Mesothelial cell of epicardium (in vitro differentiated cells): ENCODE measurements around the gene XCL1. TPM values are rescaled to one million over a fixed set of nuclear protein-coding genes. Genes with fewer than 3 reads are reported as not detected.

Experiments
- DNase-seq, 2 experiments: peaks; one replicate each; pipeline ENCODE4 v3.0.0; 2021; ENCODE audit warnings: low spot score in 2 of 2; ENCODE audit not compliant: unreplicated experiment in 2 of 2
- H3K27ac Mint-ChIP-seq: 2 replicates; pipeline ENCODE4 v1.8.0; 2021; ENCODE audit warnings: mixed read lengths
- H3K27me3 Mint-ChIP-seq: 2 replicates; pipeline ENCODE4 v1.8.0; 2021; ENCODE audit warnings: low read depth, mixed read lengths
- H3K36me3 Mint-ChIP-seq: 2 replicates; pipeline ENCODE4 v1.8.0; 2021; ENCODE audit warnings: mixed read lengths
- H3K4me1 Mint-ChIP-seq: 2 replicates; pipeline ENCODE4 v1.8.0; 2021; ENCODE audit warnings: mixed read lengths
- H3K4me3 Mint-ChIP-seq: 2 replicates; pipeline ENCODE4 v1.8.0; 2021; ENCODE audit warnings: mild to moderate bottlenecking, moderate library complexity, mixed read lengths
- H3K9me3 Mint-ChIP-seq: 2 replicates; pipeline ENCODE4 v1.8.0; 2021; ENCODE audit warnings: mixed read lengths
- CTCF ChIP-seq: fragments of 200-600 bp; sonication (generic); IDR thresholded peaks from one replicate; pipeline ENCODE4 v1.5.0; 2021; ENCODE audit warnings: antibody characterized with exemption; ENCODE audit not compliant: unreplicated experiment
- total RNA-seq: library from RNA; stranded (reverse); gene quantifications from 3 replicates; pipeline ENCODE4 v1.2.1, GENCODE V29; 2021

The XCL1 gene
- total RNA-seq, 1 donor from 2014 or later = 0.16 TPM

GRCh38 chr1:168555508-168556046 lies 20.8 kb upstream of the XCL1 start:
- H3K4me1 Mint-ChIP-seq = peaks cover 17% of the 10 kb centered on the region
- H3K27me3 Mint-ChIP-seq = no peaks in the 10 kb centered on the region
- peak overlapping the region; percentile 52 for H3K27ac Mint-ChIP-seq
- H3K36me3 Mint-ChIP-seq = no peaks in the 10 kb centered on the region
- no peak overlapping the region for H3K4me3 Mint-ChIP-seq
- H3K9me3 Mint-ChIP-seq = peaks cover 5% of the 10 kb centered on the region
- DNase-seq = no peak
- no peak for TF ChIP-seq CTCF

DNA sequence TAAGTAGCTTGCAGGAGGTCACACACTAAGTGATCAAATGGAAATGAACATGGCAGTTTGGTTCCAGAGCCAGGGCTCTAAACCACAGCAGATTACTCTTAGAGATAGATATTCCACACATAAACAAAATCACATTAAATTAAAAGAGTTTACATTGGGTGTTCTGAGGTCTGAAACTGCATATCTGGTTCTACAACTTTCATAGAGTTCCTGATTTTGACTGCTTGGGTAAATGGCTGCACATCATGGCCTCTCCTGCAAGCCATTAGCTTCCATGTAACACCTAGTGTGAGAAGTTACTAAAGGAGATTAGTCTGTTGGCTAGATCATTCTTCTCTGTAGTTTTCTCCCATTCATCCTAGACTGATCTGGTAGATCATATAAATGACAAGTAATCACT lies 19.8 kb upstream of the XCL1 start:
- TF ChIP-seq CTCF = no peak
- H3K27me3 Mint-ChIP-seq = no peaks in the 10 kb centered on the region
- no peak overlapping the region for H3K4me3 Mint-ChIP-seq
- H3K36me3 Mint-ChIP-seq = no peaks in the 10 kb centered on the region
- H3K4me1 Mint-ChIP-seq = peaks cover 11% of the 10 kb centered on the region
- H3K9me3 Mint-ChIP-seq = no peaks in the 10 kb centered on the region
- DNase-seq = no peak
- H3K27ac Mint-ChIP-seq = no peak overlapping the region

- Mint-ChIP-seq H3K27ac (no peak overlapping the region), H3K9me3 (peaks cover 14% of the 10 kb centered on the region), H3K4me3 (no peak overlapping the region), H3K4me1 (peaks cover 5% of the 10 kb centered on the region), H3K27me3 (no peaks in the 10 kb centered on the region), H3K36me3 (no peaks in the 10 kb centered on the region)
- no peak for TF ChIP-seq CTCF
- DNase-seq = no peak
Observed at GRCh38 chr1:168560370-168560769, 16.0 kb upstream of the XCL1 start.

DNA sequence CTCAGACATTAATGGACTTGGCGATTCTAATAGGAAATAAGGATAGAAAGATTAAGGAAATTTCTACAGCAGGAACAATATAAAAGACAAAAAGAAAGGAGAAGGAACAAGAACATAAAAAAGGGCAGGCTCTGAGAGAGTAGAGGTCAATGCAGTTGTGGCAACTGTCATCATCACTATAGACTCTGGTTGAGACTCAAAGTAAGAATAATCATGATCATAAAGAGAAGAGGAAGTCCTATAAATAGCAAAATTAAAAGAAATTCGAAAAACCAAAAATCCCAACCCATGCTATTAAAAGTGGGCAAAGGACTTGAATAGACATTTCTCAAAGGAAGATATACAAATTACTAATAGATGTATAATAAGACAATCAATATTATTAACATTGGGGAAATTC lies 14.4 kb upstream of the XCL1 start:
- no peaks in the 10 kb centered on the region for H3K36me3 Mint-ChIP-seq
- no peak overlapping the region for H3K27ac Mint-ChIP-seq
- H3K4me3 Mint-ChIP-seq = no peak overlapping the region
- H3K27me3 Mint-ChIP-seq = no peaks in the 10 kb centered on the region
- no peak for DNase-seq
- peaks cover 3% of the 10 kb centered on the region for H3K4me1 Mint-ChIP-seq
- no peak for TF ChIP-seq CTCF
- H3K9me3 Mint-ChIP-seq = peaks cover 14% of the 10 kb centered on the region

- TF ChIP-seq CTCF = no peak
- Mint-ChIP-seq H3K4me3 (no peak overlapping the region), H3K9me3 (peaks cover 14% of the 10 kb centered on the region), H3K36me3 (no peaks in the 10 kb centered on the region), H3K27me3 (no peaks in the 10 kb centered on the region), H3K27ac (no peak overlapping the region), H3K4me1 (peaks cover 2% of the 10 kb centered on the region)
- DNase-seq = no peak
Observed at GRCh38 chr1:168565825-168566224, 10.6 kb upstream of the XCL1 start.

DNA sequence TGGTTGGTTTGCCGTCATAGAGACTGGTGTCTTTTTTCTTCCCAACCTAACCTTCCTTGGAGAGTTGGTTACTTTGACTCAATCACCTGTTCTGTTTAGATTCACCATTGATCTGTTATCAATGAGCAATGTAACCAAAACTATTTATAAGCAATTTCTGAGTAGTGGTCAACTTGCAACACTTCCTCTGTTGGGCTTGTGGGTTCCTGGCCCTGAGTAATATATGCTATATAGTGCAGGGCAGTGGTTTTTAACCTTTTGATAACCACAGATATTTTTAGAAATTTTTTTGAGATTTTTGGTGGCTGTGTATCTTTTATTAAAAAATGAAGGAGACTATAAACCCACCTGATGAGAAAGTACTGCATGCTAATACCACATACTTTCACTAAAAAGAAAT lies 9.4 kb upstream of the XCL1 start:
- H3K36me3 Mint-ChIP-seq = no peaks in the 10 kb centered on the region
- no peak for DNase-seq
- no peak for TF ChIP-seq CTCF
- H3K4me1 Mint-ChIP-seq = peaks cover 2% of the 10 kb centered on the region
- H3K9me3 Mint-ChIP-seq = peaks cover 14% of the 10 kb centered on the region
- H3K27me3 Mint-ChIP-seq = no peaks in the 10 kb centered on the region
- H3K27ac Mint-ChIP-seq = no peak overlapping the region
- H3K4me3 Mint-ChIP-seq = no peak overlapping the region
